Stimulated activated CD4-positive, alpha-beta T cell treated with anti-CD3 and anti-CD28 coated beads, Interleukin-12 subunit alpha, Interleukin-12 subunit beta, amount 100 ng/mL, for 48 hours (primary cell): ENCODE measurements around the gene CRYAA.
"Not testable (repeated sequence)": the region's sequence is repeated elsewhere in the genome, so short reads cannot be mapped to it uniquely, and the experiment has no call there.

Source experiments
- DNase-seq, 3 donors: peaks; one replicate each; pipeline ENCODE4 v3.0.0-alpha.2; 2020; ENCODE audit warnings: low read depth in 2 of 3, low spot score in 1 of 3

Gene CRYAA

GRCh38 chr21:43177043-43177906 is 8.5 kb downstream of the CRYAA start:
- not testable (repeated sequence) for DNase-seq

DNA sequence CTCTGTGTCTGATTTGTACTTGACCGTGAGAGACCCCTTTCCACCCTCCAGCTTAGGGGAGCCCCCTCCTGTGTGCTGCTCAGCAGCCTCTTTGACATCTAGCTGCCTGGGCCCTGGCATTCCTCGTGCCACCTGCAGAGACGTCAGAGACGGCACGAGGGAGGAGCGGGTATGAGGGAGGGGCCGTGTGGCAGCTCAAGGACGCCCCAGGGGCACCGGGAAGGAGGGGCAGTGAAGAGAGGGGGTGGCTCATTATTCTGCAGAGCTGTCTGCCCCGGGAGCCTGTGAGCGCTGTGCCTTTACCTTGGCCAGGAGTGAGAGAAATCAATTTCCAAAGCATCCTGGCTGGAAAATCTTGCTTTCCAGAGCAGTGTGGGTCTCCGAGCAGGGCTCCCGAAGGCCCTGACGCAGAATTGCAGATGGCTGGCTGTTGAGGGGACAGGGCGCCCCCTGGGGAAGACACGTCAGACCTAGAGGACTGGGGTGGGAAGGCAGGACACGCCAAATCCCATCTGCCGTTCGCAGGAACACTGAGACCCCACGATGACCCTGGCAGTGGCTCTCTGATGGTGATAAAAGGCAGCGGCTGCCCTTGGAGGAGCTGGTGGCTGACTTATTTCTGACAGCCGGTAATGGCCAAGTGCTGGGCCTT is 9.5 kb downstream of the CRYAA start:
- DNase-seq, result not testable (repeated sequence)

- DNase-seq, result not testable (repeated sequence)
Observed at GRCh38 chr21:43181033-43181432, 12.2 kb downstream of the CRYAA start.

- not testable (repeated sequence) for DNase-seq
Observed at GRCh38 chr21:43187268-43187667, 18.5 kb downstream of the CRYAA start.

- no peak for DNase-seq
Observed at GRCh38 chr21:43187715-43188114, 18.9 kb downstream of the CRYAA start.

DNA sequence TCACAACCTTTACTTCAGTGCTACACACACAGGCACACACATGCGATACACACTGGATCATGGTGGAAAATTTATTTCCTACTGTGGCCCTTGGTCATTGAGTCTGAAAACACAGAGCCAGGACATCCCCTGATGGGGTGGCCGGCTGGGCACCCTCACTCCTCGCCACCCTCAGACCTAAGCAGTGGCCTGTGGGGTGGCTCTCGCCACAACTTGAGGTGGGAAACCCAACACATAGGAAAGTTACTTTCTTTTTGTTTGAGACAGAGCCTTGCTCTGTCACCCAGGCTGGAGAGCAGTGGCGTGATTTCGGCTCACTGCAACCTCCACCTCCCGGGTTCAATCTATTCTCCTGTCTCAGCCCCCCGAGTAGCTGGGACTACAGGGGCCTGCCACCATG is 19.4 kb downstream of the CRYAA start:
- DNase-seq, result no peak

DNA sequence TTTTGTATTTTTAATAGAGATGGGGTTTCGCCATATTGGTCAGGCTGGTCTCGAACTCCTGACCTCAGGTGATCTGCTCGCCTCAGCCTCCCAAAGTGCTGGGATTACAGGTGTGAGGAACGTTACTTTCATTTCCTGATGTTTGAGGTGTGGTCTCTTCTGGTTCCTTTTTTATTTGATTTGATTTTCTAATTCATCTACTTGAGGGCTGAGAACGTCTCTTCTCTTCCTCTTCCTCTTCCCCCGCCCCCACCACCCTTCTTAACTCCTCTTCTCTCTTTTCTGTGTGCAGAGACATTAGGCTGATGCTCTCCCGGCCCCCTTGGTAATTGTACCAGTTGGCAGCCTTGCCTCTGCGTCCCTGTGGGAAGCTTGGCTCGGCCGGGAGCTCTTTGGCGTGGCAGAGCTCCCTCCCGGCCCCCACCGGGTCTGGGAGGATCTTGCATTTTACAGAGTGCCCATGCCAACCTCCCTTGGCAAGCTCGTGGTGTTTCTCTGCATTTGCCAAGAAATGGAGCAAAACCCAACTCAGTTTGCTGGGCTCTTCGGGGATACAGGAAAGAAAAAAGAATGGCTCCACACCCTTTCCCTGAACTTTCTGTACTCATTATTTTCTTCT is 19.9 kb downstream of the CRYAA start:
- no peak for DNase-seq

GRCh38 chr21:43189936-43190335 is 21.1 kb downstream of the CRYAA start:
- no peak for DNase-seq

- no peak for DNase-seq
Observed at GRCh38 chr21:43190544-43190943, 21.7 kb downstream of the CRYAA start.

GRCh38 chr21:43190951-43191350 is 22.1 kb downstream of the CRYAA start:
- no peak for DNase-seq

- no peak for DNase-seq
Observed at GRCh38 chr21:43191521-43191920, 22.7 kb downstream of the CRYAA start.

GRCh38 chr21:43191971-43192370 is 23.2 kb downstream of the CRYAA start:
- no peak for DNase-seq

DNA sequence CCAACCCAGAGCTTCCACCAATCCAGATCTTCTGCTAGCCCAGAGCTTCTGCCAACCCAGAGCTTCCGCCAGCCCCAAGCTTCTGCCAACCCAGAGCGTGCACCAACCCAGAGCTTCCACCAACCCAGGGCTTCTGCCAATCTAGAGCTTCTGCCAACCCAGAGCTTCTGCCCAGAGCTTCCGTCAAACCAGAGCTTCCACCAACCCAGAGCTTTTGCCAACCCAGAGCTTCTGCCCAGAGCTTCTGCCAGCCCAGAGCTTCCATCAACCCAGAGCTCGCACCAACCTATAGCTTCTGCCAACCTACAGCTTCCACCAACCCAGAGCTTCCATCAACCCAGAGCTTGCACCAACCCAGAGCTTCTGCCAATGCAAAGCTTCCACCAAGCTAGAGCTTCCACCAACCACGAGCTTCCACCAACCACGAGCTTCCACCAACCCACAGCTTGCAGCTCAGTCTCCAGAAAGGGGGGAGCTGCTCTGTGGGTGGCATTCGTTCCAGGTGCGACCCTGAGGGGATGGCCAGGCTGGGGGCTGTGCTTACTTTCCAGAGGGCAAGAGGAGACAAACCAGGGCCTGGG is 23.8 kb downstream of the CRYAA start:
- no peak for DNase-seq

- DNase-seq, result no peak
Observed at GRCh38 chr21:43193088-43193650, 24.4 kb downstream of the CRYAA start.

GRCh38 chr21:43193651-43194302 is 25.0 kb downstream of the CRYAA start:
- DNase-seq, result no peak

DNA sequence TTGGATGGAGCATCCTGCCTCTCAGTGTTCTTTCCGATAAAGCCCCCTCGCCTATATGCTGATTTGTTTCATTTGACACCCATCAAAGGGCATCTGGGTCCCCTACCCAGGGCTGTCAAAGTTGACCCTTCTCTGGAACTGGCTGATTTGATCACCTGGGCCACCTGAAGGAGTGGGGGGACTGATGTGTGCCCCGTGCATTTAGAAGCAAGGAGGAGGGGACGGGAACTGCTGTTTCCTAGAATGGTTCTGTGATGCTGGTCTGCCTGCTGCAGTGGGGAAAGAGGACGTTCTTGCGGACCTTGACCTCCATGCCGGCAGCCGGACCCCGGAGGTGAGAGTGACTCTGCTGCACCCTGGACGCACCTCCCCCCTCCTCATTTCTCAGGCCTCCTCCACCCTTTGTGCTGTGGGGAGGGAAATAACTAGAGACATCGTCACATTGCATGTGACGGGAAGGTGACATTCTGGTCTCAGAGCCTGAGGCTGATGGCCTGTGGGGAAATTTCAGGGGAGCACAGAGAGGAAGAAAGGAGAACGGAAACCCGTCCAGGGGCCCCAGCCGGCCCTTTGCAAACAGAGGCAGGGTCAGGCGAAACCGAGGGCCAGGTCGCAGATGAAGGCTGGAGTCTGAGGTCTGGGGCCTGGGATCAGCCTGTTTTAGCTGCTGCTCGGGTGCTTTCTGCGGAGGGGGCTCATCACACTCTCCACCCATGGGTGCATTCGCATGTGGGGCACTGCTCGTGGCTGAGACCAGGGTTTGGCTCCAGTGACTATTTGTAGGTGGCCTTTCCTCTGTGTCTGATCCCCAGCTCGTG is 25.7 kb downstream of the CRYAA start:
- no peak for DNase-seq

DNA sequence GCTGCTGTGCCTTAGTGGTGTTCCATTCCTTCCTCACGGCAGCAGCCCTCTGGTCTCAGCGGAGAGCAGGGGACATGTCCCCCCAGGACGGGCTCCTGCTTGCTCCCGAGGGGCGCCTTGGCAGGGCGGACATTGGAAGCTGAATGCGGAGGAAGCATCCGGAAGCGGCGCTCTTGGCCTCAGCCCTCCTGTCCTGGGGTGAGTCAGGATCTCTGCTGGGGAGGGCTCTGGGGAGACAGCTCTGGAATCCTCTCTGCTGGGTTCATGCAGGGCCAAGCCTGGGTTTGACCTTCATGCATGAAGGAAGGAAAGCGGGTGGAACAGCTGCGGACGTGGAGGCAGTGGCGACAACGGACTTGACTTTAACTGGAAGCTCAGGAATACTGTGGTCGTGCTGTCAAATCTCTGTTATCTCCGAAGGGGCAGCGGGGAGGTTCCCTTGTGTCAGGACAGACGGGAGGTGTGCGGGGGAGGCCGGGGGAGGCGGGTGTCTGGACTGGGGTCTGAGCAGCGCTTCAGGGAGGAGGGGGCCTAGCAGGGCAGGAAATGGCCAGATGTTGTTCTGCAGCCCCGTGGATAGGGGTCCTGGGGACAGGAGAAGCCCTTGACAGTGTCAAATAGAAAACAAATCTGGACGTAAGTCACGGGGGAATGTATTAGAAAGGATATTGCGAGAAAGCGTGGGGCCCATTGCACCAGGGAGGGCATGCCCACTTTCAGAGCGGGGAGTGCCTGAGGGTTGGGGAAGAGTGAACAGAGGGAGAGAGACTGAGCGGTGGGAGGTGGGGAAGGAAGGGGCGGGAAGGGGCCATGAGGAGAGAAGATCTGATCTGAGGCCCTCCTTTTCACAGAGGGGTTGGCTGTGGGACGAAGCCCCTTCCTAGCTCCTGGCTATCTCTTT is 26.6 kb downstream of the CRYAA start:
- DNase-seq, result no peak

GRCh38 chr21:43196826-43197225 is 28.0 kb downstream of the CRYAA start:
- DNase-seq, result no peak

DNA sequence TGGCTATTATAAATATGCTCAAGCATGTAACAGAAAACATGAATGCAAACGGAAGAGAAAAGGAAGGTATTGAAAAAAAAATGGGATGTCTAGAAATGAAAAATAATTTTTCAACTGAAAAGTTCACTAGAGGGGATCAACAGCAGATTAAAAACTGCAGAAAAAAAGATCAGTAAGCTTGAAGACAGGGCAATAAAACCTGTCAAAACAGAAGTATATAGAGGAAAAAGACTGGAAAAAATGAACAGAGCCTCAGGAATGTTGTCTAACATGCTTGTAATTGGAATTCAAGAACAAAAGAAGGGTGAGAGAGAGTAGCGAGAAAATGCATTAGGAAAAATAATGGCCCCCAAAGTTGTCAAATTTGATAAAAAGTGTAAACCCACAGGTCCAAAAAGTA is 29.6 kb downstream of the CRYAA start:
- DNase-seq, result no peak
